ENCODE results near the gene COL1A1. TPM values are rescaled to one million over a fixed set of nuclear protein-coding genes. Genes with fewer than 3 reads are reported as not detected.

Gene COL1A1
- total and polyA plus RNA-seq, 2 experiments from 2014 or later = 1,063 to 6,071 TPM

GRCh38 chr17:50190293-50190602, 11.2 kb downstream of the COL1A1 start:
- Histone ChIP-seq H3K79me2 (peaks cover 4% of the 10 kb centered on the region), H3K27me3 (no peaks in the 10 kb centered on the region), H2AFZ (no peak overlapping the region), H3K9me3 (ENCODE audit: low read depth) (no peaks in the 10 kb centered on the region), H3K27ac (peak overlapping the region; percentile 67), H3K36me3 (replicated peaks; ENCODE audit: insufficient read depth, low read depth) (no peaks in the 10 kb centered on the region), H3K4me3 (no peak overlapping the region), H3K4me1 (ENCODE audit: insufficient read depth) (no peaks in the 10 kb centered on the region), H4K20me1 (ENCODE audit: insufficient read depth, poor library complexity, severe bottlenecking) (peaks cover 72% of the 10 kb centered on the region), H3K4me2 (no peak overlapping the region), H3K9me2 (replicated peaks; ENCODE audit: insufficient read depth) (no peaks in the 10 kb centered on the region)
- DNase-seq (ENCODE audit: low spot score) = no peak
- WGBS (ENCODE audit: low lambda C conversion rate, missing lambda C conversion rate) = 87% methylated on average over 7 of the region's 8 CpGs
- TF ChIP-seq EZH2phosphoT487 (IDR thresholded peaks at IDR 0.05; ENCODE audit: low read depth, severe bottlenecking, unreplicated experiment) (no peak), CTCF (IDR thresholded peaks at IDR 0.05; ENCODE audit: poor library complexity) (no peak), EZH2 (IDR thresholded peaks at IDR 0.05; ENCODE audit: borderline replicate concordance) (no peak)

- Histone ChIP-seq H3K27ac (peak overlapping the region; percentile 67), H2AFZ (no peak overlapping the region), H4K20me1 (ENCODE audit: insufficient read depth, poor library complexity, severe bottlenecking) (peaks cover 69% of the 10 kb centered on the region), H3K4me2 (no peak overlapping the region), H3K27me3 (no peaks in the 10 kb centered on the region), H3K9me2 (replicated peaks; ENCODE audit: insufficient read depth) (no peaks in the 10 kb centered on the region), H3K36me3 (replicated peaks; ENCODE audit: insufficient read depth, low read depth) (no peaks in the 10 kb centered on the region), H3K4me3 (no peak overlapping the region), H3K9me3 (ENCODE audit: low read depth) (no peaks in the 10 kb centered on the region), H3K4me1 (ENCODE audit: insufficient read depth) (no peaks in the 10 kb centered on the region), H3K79me2 (peaks cover 4% of the 10 kb centered on the region)
- TF ChIP-seq EZH2phosphoT487 (IDR thresholded peaks at IDR 0.05; ENCODE audit: low read depth, severe bottlenecking, unreplicated experiment) (no peak), EZH2 (IDR thresholded peaks at IDR 0.05; ENCODE audit: borderline replicate concordance) (no peak), CTCF (IDR thresholded peaks at IDR 0.05; ENCODE audit: poor library complexity) (no peak)
- no peak for DNase-seq (ENCODE audit: low spot score)
- WGBS (ENCODE audit: low lambda C conversion rate, missing lambda C conversion rate) = 93% methylated on average over 19 of the region's 20 CpGs
Observed at GRCh38 chr17:50189550-50190292, 11.7 kb downstream of the COL1A1 start.

- no peak for DNase-seq (ENCODE audit: low spot score)
- no peaks in the 10 kb centered on the region for H3K36me3 ChIP-seq (replicated peaks; ENCODE audit: insufficient read depth, low read depth)
Observed at GRCh38 chr17:50188921-50189549, 12.4 kb downstream of the COL1A1 start.

More at GRCh38 chr17:50188921-50189549, 12.4 kb downstream of the COL1A1 start:
- Histone ChIP-seq H3K27me3 (no peaks in the 10 kb centered on the region), H3K27ac (peak overlapping the region; percentile 67), H3K9me3 (ENCODE audit: low read depth) (no peaks in the 10 kb centered on the region), H3K9me2 (replicated peaks; ENCODE audit: insufficient read depth) (no peaks in the 10 kb centered on the region), H3K4me3 (no peak overlapping the region), H3K79me2 (peaks cover 4% of the 10 kb centered on the region), H2AFZ (no peak overlapping the region), H3K4me2 (no peak overlapping the region), H3K4me1 (ENCODE audit: insufficient read depth) (no peaks in the 10 kb centered on the region), H4K20me1 (ENCODE audit: insufficient read depth, poor library complexity, severe bottlenecking) (peaks cover 69% of the 10 kb centered on the region)
- TF ChIP-seq CTCF (IDR thresholded peaks at IDR 0.05; ENCODE audit: poor library complexity) = no peak
- no peak for TF ChIP-seq EZH2phosphoT487 (IDR thresholded peaks at IDR 0.05; ENCODE audit: low read depth, severe bottlenecking, unreplicated experiment)
- TF ChIP-seq EZH2 (IDR thresholded peaks at IDR 0.05; ENCODE audit: borderline replicate concordance) = no peak
- 88% methylated on average over 11 of the region's 11 CpGs for WGBS (ENCODE audit: low lambda C conversion rate, missing lambda C conversion rate)

All from hepatocyte (in vitro differentiated cells).